Upper lobe of left lung (tissue), 4 donors: Measurements from ENCODE around the gene MAP2.

Experiments
- EP300 ChIP-seq, 4 donors: sonication (generic); formaldehyde crosslinking; IDR thresholded peaks; one replicate each; pipeline ENCODE4 v1.5.1; 2017; ENCODE audit warnings: antibody characterized with exemption in 4 of 4, control low read depth in 2 of 4
- POLR2A ChIP-seq, 4 donors: fragments of 450-650 bp; IDR thresholded peaks; one replicate each; pipeline ENCODE4 v1.5.1; 2016 to 2017; ENCODE audit warnings: antibody characterized with exemption in 4 of 4, mild to moderate bottlenecking in 2 of 4
- TF ChIP-seq, protein P1 (sequence below), 6 experiments: fragments of 450-650 bp in 4 of 6; fragments of 200-600 bp in 2 of 6; sonication (generic) in 2 of 6; IDR thresholded peaks; one replicate each; pipeline ENCODE4 v1.5.1; 2016 to 2019; ENCODE audit warnings: antibody characterized with exemption in 6 of 6

DNA sequence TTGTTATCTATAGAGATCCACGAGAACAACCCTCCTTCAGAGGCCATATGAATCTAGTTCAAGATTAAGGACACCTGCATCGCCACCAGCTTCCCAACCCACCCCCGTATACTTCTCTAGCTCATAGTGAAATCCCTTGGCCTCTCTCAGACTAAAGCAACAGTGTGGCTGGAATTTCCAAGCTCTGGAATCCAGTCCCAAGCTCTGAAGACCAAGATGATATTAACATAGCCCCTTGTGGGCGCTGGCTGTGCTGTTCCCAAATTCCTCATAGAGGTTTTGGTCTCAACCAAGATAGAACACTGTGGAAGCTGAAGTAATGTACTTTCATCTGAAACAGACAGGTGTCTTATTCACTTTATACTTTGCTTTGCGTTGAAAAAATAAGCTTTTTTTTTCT lies 139.6 kb downstream of the MAP2 start:
- TF ChIP-seq, protein P1, sequence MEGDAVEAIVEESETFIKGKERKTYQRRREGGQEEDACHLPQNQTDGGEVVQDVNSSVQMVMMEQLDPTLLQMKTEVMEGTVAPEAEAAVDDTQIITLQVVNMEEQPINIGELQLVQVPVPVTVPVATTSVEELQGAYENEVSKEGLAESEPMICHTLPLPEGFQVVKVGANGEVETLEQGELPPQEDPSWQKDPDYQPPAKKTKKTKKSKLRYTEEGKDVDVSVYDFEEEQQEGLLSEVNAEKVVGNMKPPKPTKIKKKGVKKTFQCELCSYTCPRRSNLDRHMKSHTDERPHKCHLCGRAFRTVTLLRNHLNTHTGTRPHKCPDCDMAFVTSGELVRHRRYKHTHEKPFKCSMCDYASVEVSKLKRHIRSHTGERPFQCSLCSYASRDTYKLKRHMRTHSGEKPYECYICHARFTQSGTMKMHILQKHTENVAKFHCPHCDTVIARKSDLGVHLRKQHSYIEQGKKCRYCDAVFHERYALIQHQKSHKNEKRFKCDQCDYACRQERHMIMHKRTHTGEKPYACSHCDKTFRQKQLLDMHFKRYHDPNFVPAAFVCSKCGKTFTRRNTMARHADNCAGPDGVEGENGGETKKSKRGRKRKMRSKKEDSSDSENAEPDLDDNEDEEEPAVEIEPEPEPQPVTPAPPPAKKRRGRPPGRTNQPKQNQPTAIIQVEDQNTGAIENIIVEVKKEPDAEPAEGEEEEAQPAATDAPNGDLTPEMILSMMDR (IDR thresholded peaks at IDR 0.05) = no peak
- TF ChIP-seq POLR2A (IDR thresholded peaks at IDR 0.05) (no peak), EP300 (IDR thresholded peaks at IDR 0.05) (no peak)
